GM19240 (cell line): ENCODE measurements around the gene GNA14.

Experiments used
- DNase-seq: peaks from one replicate; pipeline ENCODE4 v3.0.0; 2011; ENCODE audit warnings: low spot score; ENCODE audit not compliant: insufficient read length

GNA14 gene

DNA sequence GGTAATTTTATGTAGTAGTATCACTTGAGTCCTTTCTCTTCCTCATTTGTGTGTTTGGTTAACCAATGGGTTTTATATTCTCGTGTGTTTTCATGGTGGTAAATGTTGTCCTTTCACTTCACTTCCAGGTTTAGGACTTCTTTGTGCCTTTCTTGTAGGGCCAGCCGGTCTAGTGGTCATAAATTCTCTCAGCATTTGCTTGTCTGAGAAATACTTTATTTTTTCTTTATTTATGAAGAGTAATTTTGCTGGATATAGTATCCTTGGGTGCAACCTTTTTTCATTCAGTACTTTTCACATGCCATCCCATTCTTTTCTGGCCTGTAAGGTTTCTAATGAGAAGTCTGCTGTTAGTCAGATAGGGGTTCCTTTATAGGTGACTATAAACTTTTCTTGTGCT is 107.1 kb downstream of the GNA14 start:
- no peak for DNase-seq

DNA sequence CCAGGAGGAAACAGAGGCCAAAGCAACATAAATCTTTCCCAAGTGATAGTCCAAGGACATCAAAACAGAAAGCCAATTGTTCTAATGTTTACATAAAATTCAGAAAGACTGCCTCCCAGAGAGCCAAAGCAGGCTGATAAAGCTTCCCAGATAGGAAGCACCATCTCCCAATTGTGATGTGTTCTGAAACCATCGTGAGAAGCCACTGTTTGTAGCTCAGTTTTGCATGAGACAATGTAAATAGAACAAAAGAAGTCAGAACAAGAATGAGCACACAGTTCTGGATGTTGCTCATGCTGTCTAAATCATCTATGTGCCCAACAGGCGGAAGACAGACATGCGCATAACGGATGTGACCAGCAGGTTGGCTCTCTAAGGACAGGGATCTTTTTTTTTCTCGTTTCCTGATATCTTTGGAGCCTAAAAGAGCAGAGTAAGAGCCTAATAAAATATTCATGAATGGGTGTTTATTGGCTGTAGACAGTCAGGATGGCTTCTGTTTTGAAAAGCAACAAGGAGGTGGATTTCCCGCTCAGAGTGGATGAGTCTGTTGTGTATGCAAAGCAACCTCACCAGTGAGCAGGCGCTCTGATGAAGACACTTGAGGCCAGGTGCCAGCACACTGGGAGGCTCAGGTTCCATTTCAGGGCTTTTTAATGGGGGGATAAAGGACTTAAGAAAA is 113.6 kb downstream of the GNA14 start:
- DNase-seq: no peak

DNA sequence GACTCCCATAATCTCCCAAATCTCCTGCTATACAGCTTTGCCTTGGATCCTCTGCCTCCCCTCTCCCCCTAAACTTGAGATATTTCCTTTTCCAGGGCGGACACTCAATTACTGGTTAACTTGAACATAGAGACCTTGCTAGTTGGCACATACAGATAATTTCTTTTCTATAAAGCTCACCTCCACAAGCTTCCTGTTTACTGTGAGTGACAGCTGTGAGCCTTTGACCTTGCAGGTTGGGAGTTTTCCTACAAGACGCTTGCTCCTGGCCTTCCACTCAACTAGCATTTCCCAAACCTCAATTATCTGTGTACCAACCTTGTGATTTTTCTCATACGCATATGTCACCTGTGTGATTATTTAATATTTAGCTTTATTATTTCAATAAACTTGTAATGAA is 114.5 kb downstream of the GNA14 start:
- no peak for DNase-seq

DNA sequence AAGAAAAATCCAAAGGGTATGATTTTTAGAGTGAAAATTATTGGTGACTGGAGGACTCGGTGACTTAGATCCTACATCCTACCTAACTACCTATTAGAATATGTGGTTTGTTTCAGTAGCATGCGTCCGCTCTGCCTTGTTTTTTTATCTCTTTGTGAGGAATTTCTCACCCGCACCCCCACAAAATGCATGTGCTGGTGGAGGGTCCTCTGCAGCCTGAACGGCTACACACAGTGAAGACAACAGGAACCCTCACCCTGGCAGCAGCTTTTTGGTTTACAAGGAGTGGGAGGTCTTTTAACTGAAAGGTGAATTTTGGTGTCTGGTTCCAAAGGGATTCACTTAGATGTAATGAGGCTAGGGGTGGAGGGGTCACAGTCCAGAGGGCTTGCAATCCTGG is 115.5 kb downstream of the GNA14 start:
- DNase-seq: no peak

DNA sequence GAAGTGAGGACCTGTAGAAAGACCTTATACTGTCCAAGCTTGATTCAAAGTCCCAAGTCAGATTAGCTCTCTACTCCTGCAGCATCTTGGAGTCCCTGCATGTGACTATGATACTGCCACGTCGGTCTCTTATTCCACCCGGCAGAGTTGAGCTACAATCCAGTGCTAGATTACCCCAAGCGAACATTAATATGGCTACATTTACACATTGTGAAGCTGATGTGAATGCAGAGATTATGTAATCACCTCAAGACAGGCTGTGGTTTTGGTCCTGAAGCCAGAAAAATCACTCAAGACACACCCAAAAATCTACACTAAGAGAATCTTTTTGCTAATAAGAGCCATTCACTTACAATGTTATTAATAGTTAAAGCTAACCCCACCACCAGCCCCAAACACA is 116.7 kb downstream of the GNA14 start:
- DNase-seq: no peak

DNA sequence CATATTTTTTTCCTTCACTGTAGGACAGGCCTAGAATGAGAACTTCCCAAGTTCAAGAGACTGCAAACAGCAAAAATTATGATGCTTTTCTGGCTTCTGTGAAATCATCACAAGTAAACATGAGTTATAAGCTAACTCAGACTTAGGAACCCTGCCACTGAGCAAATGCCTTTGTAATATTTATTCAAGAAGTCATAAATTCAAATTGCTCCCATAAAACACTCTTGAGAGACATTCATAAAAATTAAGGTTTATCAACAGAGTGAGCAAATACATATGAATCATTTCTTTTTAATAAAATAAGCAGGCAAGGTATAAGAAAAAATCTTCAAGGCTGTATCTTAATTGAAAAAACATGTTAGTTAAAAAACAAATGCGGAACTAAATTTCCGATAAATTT is 124.2 kb downstream of the GNA14 start:
- no peak for DNase-seq

DNA sequence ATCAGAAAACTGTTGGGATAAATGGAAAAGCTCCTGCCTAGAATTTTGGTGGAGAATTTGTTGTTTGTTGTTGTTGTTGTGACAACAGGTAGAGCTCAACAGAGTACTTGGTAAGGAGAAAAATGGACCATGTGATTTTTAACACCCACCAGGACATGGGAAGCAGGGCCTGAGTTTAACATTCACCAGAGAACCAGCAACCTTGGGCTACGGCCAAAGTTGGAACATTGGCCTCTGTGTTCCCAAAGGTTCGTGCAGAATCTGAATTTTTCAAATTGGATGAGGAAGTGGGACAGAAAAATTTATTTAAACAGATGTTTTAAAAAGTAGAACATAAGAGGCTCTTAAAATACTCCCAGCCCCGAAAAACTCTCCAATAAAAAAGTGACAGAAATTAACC is 127.0 kb downstream of the GNA14 start:
- no peak for DNase-seq

DNA sequence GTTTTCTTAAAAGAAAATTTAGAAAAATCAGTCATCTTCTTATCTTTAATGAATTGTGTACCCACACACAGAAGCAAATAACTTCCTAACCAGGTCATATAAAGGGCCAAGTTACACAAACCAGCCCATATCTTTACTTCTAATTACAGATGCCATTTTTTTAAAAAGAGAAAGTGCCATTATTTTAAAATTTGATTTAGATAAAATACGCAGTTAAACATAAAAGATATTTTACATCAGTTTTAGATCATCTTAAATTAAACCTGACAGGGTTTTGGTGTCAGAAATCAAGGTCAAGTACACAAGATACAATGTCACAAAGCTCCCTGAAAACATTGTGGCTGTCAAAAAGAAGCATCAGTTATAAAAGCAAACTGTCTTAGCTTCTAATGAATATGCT is 129.4 kb downstream of the GNA14 start:
- no peak for DNase-seq

DNA sequence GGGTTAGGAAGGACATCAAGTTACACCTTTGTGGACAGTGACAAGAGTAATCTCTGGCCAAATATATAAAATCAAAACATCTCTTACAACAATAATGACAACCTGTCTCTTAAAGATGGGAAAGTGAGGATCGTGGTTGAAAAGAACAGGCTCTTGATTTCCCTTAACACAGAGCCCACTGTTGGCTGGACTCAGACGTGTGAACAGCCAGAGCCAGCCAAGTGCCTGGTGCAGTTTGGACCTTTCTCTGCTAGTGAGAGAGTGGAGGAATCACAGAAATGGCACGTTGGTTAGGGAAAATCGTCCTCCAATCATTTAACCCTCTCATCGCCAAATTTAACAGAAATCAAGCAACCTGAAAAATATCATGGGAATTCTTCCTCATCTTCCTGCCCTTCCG is 131.3 kb downstream of the GNA14 start:
- no peak for DNase-seq

DNA sequence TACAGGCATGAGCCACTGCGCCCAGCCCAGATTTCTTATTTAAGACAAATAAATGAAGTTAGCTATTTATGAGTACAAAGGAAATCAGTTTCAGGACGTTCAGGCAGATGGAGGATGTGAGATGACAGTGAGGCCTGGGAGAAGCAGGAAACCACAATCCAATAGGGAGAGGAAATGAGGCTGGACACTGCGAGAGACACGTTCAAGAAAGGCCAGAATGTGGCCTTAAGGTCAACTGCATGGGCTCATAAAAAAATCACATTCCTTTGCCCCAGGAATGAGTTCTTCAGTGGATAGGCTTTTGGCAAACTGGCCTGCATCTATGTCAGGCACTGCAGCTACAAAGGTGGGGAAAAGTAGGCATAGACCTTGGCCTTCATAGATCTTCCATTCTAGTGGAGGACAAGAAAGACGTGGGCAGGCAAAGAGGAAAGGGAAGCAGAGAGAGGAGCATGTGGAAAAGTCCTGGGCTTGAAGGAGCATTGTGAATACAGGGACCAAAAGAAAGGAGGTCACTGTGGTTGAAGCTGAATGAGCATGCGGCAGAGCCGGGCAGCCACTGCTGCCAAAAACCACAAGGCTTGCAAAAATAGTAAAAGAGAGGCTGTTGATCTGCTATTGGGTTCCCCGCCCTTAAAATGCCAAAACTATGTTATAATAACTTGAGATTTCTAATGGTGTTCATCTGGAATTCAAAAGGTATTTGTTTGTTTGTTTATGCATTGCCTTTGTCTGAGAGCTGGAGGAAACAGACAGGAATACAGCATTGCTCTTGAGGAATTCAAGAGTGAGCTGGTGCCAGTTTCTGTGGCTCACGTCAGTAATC is 133.0 kb downstream of the GNA14 start:
- DNase-seq: no peak

DNA sequence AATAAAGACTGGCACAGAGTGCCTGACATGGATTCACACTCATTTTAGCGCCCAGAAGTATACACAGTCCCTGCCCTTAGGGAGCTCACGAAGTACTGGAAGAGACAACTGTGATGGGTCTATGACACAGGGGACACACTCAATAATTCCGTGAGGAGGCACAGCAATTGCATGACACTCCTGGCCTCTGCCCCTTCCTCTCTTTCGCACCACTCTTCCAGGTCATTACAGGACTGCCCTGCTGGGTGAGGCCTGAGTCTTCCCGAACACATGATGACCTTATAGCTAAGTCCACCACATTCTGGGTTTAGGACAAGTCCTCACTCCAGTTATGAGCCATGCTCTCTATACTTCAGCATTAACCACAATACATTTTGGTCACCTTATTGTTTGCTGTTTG is 134.7 kb downstream of the GNA14 start:
- DNase-seq: no peak

DNA sequence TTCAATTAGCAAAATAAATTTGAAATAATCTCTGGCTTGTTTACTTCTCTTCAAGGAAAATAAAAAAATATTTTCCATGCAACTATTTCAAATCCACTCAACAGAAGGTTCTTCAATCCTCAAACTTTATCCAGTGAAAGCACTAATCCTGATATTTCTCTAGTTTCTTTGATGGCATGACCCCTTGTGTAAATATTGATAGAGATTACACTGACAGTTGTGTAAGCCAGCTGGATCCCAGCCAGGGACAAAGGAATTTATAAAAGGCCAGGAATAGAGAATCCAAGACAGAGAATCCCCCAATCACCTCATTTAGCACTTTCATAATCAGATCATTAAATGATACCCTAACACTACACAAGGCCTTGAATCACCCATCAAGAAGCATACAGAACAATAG is 135.2 kb downstream of the GNA14 start:
- DNase-seq: no peak

DNA sequence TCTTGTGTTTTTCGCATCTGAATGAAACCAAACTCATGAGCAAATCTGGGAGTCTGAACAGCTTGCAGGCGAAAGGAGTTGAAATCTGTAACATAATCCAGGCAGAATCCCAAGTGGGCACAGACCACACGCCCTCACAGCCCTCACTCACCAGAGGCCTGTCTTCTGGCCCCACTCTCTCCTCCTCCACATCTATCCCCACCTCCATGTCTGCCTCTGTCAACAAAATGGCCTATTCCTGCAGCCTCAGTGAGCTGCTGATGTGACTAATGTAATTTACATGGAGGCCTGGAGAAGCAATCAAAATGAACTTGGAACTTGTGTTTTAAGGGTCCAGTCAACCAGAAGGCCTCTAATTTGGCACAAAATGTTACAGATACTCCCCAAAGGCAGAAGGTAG is 136.6 kb downstream of the GNA14 start:
- no peak for DNase-seq

DNA sequence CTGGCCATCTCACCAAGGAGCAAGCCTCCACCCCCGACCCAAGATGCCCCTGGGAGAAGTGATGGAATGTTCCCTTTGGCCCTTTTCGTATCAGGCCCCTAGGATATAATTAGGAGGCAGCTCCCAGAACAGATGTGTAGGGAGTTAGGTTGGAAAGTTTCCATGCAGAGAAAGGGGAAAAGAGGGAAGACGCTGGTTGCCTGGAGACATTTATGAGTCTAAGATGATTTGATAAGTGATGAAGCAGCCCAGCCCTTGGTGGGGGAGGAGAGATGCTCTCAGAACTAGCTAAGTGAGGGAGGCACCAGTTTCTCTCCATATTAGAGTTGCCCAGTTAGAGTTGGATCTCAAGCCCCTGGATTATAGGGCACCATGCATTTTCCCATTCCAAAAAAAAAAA is 137.5 kb downstream of the GNA14 start:
- no peak for DNase-seq

DNA sequence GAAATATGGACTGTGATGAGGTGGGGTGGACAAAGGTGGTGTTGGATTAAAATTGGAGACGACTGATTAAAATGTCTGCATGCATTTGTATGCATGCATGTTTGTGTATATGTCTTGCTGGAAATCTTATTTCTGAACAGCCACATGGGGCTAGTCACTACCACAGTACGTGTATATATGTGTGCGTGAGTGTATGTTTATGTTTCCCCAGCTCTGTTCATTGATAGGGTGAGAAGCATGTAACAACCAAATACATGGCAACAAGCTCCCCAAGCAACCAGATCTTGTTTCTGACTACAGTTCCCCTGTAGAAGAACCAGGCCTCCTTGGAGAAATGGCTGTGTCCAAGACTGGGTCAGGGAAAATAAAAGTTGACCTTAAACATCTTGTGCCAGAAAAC is 139.7 kb downstream of the GNA14 start:
- no peak for DNase-seq

DNA sequence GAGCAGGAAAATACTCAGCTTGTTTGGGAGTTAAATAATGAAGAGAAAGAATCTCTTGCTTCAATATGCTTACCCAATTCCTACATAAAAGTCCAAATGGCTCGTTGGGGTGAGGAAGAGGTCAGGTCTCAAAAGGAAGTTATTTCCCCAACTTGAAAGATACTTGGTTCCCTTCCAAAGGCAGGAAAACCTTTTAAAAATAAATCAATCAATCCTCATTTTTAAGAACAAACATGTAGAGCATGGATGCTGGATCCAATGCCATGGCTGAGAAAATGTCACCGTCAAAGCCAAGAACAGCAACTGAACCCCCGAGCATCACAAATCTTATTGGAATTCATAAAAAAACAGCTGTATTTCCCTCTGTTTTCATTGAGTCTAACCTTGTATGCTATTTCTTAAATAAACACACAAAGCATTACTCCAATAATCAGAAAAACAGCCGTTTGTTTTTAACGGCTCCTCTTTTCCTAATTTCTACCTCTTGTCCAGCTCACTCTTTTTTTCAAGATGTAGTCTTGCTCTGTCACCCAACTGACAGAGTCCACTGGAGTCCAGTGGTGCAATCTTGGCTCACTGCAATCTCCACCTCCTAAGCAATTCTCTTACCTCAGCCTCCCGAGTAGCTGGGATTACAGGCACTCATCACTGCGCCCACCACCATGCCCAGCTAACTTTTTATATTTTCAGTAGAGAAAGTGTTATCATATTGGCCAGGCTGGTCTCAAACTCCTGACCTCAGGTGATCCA is 140.7 kb downstream of the GNA14 start:
- no peak for DNase-seq

DNA sequence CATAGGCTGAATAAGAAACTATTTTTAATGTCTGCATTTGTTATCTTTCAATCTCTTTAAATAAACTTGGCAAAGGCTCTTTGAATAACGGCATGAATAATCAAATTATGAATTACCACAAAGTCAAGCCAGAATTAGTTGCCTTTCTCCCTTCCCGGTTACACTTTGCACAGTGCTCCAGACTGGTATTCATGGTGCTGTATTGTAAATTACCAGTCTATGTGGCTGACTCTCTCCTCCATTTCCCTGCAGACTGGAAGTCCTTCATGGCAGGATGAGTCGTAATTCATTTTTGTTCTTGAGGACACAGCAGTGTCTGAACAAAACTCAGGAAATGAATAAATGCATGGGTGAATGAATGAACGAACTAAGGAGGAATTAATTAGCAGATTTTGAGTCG is 142.9 kb downstream of the GNA14 start:
- no peak for DNase-seq

DNA sequence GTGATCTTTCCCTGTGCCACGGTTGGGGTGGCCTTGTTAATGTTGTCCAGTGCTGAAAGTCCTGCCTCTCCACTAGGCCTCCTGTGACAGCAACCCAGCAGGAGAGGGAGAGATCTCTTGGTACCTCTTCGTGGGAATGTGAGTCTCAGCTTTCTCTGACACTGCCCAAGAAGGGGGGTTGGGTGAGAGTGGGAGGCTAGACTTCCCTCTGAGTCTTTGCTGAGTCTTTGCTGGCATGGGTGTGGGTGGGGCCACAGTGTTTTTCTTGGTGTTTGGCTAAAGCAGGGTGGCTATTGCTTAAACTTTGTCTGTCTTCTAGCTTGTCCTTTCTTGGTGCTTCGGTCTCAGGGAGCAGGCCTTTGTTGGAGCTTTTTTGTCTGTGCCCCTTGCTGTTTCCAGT is 145.6 kb downstream of the GNA14 start:
- DNase-seq: no peak

DNA sequence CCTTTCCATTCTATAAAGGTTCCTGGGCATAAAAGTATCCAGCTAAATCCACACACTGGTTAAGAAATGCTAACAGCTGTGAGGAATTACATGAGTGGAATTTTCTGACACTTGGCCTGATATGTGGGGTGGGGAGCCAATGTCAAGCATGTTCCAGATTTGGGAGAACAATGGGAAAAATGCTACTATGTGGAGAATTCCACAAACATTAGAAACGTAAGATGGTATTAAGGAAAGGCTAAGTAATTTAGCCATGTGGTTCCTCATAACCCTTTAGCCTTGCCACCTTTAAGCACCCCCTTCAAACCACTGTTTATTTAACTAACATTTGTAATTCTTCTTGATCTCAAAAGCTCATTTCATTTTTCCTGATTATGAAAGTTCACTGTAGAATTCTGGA is 149.2 kb downstream of the GNA14 start:
- DNase-seq: no peak

DNA sequence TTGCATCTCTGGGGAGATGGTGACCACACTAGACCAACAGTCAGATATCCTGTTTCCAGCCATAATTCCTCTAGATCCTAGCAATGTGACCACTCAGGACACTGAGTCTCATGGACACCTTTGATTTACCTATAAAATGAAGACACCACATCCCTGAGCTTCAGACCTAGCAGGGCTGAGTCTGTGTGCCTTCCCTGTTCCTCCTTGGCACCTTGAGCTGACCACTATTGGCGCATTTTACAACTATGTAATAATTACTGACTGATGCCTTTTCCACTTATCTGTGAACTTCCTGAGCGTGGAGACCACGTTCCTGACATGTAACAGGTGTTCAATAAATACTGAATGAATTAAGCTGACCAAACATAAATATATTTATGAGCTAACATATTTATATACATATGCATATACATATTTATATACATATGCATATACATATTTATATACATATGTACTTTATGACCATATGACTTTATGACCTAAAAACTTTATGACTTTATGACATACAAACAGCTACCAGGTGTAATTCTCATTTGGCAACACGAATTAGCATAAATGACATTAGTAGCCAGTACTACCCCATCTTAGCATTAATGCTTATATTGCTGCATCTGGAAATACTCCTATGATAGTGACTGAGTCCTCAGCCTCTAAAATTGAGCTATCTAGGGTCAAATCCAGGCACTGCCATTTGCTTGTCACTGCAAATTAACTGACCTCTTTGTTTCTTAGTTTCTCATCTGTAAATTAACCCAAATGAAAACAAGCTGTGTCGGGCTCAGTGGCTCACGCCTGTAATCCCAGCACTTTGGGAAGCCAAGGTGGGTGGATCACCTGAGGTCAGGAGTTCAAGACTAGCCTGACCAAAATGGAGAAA is 150.6 kb downstream of the GNA14 start:
- DNase-seq: no peak

DNA sequence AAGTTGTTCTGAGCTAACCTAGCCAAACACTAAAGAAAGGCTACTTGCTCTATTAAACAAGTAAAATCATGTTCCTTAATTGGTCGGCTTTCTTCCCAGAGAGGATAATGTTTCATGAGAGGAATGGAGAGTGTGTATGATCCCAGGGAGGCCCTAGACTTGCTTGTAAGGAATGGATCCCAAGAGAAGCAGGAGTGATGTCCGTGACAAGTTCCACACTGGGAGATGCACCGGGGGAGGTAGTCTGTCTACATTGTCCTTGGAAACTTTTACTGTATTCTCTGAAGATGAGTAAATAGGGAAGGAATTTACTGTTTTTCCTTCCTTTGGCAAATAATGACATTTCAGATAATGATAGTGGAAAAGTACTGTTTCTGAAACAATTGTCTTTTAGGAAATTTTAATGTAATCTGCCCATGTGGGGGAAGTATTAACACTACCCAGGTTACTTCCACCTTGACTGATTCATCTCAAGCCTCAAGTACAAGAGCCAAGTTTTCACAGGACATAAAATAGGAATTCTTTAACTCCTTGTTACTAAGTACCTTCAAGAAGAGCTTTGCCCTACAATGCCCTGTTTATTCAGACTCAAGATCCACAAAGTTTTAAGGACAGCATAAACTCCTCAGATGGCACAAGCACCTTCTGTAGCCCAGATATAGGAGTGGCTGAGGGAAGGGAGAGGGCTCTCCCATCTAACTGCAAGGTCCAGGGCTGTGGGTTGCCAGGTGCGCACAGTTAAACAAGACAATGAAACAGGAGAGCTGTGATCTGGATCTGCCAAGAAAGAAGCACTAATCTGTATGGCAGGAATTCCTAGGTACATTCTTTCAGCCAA is 152.1 kb downstream of the GNA14 start:
- no peak for DNase-seq
